ENCODE data around the gene SPAG9. TPM values are rescaled to one million over a fixed set of nuclear protein-coding genes. Genes with fewer than 3 reads are reported as not detected.

SPAG9 gene
- total and polyA plus RNA-seq, 2 experiments from 2014 or later: 13.7 to 45.0 TPM

GRCh38 chr17:51006601-51007000 lies 114.1 kb downstream of the SPAG9 start:
- H4K20me1 ChIP-seq (replicated peaks; ENCODE audit: insufficient read depth): no peaks in the 10 kb centered on the region
- H3K79me2 ChIP-seq (replicated peaks; ENCODE audit: insufficient read depth): no peaks in the 10 kb centered on the region
- DNase-seq (ENCODE audit: low spot score) (no peak), ATAC-seq (no peak)
- no peaks in the 10 kb centered on the region for H3K27me3 ChIP-seq (ENCODE audit: insufficient read depth)
- no peaks in the 10 kb centered on the region for H3K9me2 ChIP-seq (ENCODE audit: insufficient read depth)
- H3K27me3 Mint-ChIP-seq (ENCODE audit: insufficient read depth, low read depth, poor library complexity): peaks cover 1% of the 10 kb centered on the region
- peaks cover 8% of the 10 kb centered on the region; the same call in 1 of the 2 replicates for H3K36me3 ChIP-seq (ENCODE audit: insufficient read depth)
- no peak overlapping the region for H3K27ac Mint-ChIP-seq
- no peak overlapping the region for H3K27ac ChIP-seq (ENCODE audit: low read depth)
- no peak overlapping the region for H3K4me3 Mint-ChIP-seq
- no peak overlapping the region for H2AFZ ChIP-seq
- TF ChIP-seq CTCF (conservative IDR thresholded peaks at IDR 0.05; ENCODE audit: low read depth in 2 of 2): no peak
- no peak for TF ChIP-seq EZH2phosphoT487 (IDR thresholded peaks at IDR 0.05; ENCODE audit: unreplicated experiment)
- no peak for TF ChIP-seq STAT1 (IDR thresholded peaks at IDR 0.05; ENCODE audit: unreplicated experiment)
- TF ChIP-seq POLR2AphosphoS5 (IDR thresholded peaks at IDR 0.05; ENCODE audit: low read depth): no peak
- TF ChIP-seq ZNF462 (CRISPR knock-in tag; IDR thresholded peaks at IDR 0.05): no peak
- TF ChIP-seq ETS1 (IDR thresholded peaks at IDR 0.05): no peak
- no peak for TF ChIP-seq EZH2 (IDR thresholded peaks at IDR 0.05; ENCODE audit: low read depth, unreplicated experiment)
- TF ChIP-seq REST (IDR thresholded peaks at IDR 0.05; ENCODE audit: unreplicated experiment): no peak
- TF ChIP-seq ZNF331 (CRISPR knock-in tag; IDR thresholded peaks at IDR 0.05; ENCODE audit: low read depth): no peak
- no peak for TF ChIP-seq JUNB (IDR thresholded peaks at IDR 0.05; ENCODE audit: unreplicated experiment)
- no peak for TF ChIP-seq NANOG (IDR thresholded peaks at IDR 0.05; ENCODE audit: borderline replicate concordance)
- TF ChIP-seq CREB1 (CRISPR knock-in tag; IDR thresholded peaks at IDR 0.05; ENCODE audit: low read depth): no peak
- TF ChIP-seq ZNF114 (CRISPR knock-in tag; IDR thresholded peaks at IDR 0.05): no peak
- H3K9me3 Mint-ChIP-seq: no peaks in the 10 kb centered on the region
- no peaks in the 10 kb centered on the region for H3K4me1 Mint-ChIP-seq
- H3K4me3 ChIP-seq: no peak overlapping the region
- peaks cover 13% of the 10 kb centered on the region for H3K36me3 Mint-ChIP-seq (ENCODE audit: low read depth)
- H3K4me2 ChIP-seq: no peak overlapping the region
- H3K4me1 ChIP-seq (ENCODE audit: insufficient read depth): no peaks in the 10 kb centered on the region
- no peaks in the 10 kb centered on the region for H3F3A ChIP-seq (replicated peaks; ENCODE audit: low read depth)
